HG03354 (cell line): ENCODE measurements around the gene KCNK6.

Experiments used
- ATAC-seq: cut with Tn5 transposase; IDR thresholded peaks from one replicate; pipeline ENCODE4 v1.9.1; 2021; ENCODE audit warnings: mild to moderate bottlenecking; ENCODE audit not compliant: unreplicated experiment, poor library complexity, severe bottlenecking

KCNK6 gene

GRCh38 chr19:38319421-38320258, at the start of gene KCNK6:
KCNK6 (plus strand) TSS chr19:38319845; CDS start chr19:38319951, 106 bp downstream.
- ATAC-seq = no peak

- ATAC-seq = no peak
Observed at GRCh38 chr19:38270587-38271167, 49.0 kb upstream of the KCNK6 start.

- no peak for ATAC-seq
Observed at GRCh38 chr19:38273499-38273898, 46.1 kb upstream of the KCNK6 start.

- ATAC-seq = no peak
Observed at GRCh38 chr19:38274739-38275138, 44.9 kb upstream of the KCNK6 start.

GRCh38 chr19:38276942-38277517, 42.6 kb upstream of the KCNK6 start:
- ATAC-seq = no peak

GRCh38 chr19:38277549-38277948, 42.1 kb upstream of the KCNK6 start:
- ATAC-seq = no peak

- no peak for ATAC-seq
Observed at GRCh38 chr19:38277969-38278680, 41.5 kb upstream of the KCNK6 start.

GRCh38 chr19:38278751-38279150, 40.9 kb upstream of the KCNK6 start:
- ATAC-seq = no peak

GRCh38 chr19:38280030-38280921, 39.4 kb upstream of the KCNK6 start:
- no peak for ATAC-seq

GRCh38 chr19:38281811-38282566, 37.7 kb upstream of the KCNK6 start:
- no peak for ATAC-seq

- no peak for ATAC-seq
Observed at GRCh38 chr19:38283271-38283670, 36.4 kb upstream of the KCNK6 start.

GRCh38 chr19:38284422-38284821, 35.2 kb upstream of the KCNK6 start:
- ATAC-seq = no peak

GRCh38 chr19:38285567-38285966, 34.1 kb upstream of the KCNK6 start:
- no peak for ATAC-seq

GRCh38 chr19:38287604-38288003, 32.0 kb upstream of the KCNK6 start:
- no peak for ATAC-seq

- no peak for ATAC-seq
Observed at GRCh38 chr19:38288123-38288855, 31.4 kb upstream of the KCNK6 start.

GRCh38 chr19:38289955-38290354, 29.7 kb upstream of the KCNK6 start:
- no peak for ATAC-seq

- ATAC-seq = no peak
Observed at GRCh38 chr19:38290631-38291147, 29.0 kb upstream of the KCNK6 start.

- ATAC-seq = no peak
Observed at GRCh38 chr19:38291855-38292254, 27.8 kb upstream of the KCNK6 start.
